ENCODE results near the gene MCRIP1.
A peak's percentile ranks its signal among the peaks of the same experiment; 100 is the strongest.

Gene MCRIP1

GRCh38 chr17:81833160-81833920, at the start of gene MCRIP1:
Gene MCRIP1, minus strand, starts transcription at chr17:81833291. Its CDS starts 8,785 bp downstream, at chr17:81824506.
- no peak for TF ChIP-seq CTCF (IDR thresholded peaks at IDR 0.05; ENCODE audit: extremely low read depth, missing control alignments)
- DNase-seq (ENCODE audit: low spot score), result peak; percentile 100

DNA sequence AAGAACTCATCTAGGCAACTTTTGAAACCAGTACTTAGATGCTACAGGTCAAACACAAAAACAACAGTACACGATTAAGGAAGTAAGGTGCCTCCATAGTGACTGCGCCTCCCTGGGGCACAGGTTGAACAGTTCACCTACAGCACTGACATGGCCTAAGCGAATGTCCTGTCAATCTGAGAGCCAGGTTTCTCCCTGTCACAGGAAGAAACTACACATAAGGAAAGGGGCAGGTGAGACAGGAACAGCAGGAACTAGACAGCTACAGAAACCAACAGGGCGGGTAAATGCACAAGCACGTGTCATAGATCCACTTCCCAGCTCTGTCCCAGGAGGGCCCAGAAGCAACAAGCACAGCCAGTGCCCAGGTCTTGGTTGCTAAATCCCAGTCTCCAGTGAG, 46.0 kb upstream of the MCRIP1 start:
- no peak for TF ChIP-seq CTCF (IDR thresholded peaks at IDR 0.05; ENCODE audit: extremely low read depth, missing control alignments)
- no peak for DNase-seq (ENCODE audit: low spot score)

- no peak for TF ChIP-seq CTCF (IDR thresholded peaks at IDR 0.05; ENCODE audit: extremely low read depth, missing control alignments)
- DNase-seq (ENCODE audit: low spot score), result no peak
Measured at GRCh38 chr17:81878294-81878693, 45.2 kb upstream of the MCRIP1 start.

DNA sequence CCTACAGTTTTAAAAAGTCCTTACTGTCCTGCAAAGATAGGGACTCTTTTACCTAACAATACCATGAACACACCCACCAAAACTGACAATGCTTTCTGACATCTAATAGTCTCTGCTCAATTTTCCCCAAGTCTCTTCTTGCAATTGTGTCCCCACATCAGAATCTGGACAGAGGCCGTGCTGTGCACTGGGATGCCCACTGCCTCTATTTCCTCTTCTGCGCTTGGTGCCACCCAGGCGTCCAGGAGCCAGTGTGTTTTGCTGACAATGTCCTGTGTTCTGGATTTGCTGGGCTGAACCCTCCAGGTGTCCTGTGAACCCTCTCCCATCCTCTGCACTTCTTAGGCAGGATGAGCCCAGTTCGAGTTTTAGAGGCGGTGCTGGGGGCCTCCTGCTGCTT, 44.5 kb upstream of the MCRIP1 start:
- DNase-seq (ENCODE audit: low spot score), result no peak
- TF ChIP-seq CTCF (IDR thresholded peaks at IDR 0.05; ENCODE audit: extremely low read depth, missing control alignments), result no peak

DNA sequence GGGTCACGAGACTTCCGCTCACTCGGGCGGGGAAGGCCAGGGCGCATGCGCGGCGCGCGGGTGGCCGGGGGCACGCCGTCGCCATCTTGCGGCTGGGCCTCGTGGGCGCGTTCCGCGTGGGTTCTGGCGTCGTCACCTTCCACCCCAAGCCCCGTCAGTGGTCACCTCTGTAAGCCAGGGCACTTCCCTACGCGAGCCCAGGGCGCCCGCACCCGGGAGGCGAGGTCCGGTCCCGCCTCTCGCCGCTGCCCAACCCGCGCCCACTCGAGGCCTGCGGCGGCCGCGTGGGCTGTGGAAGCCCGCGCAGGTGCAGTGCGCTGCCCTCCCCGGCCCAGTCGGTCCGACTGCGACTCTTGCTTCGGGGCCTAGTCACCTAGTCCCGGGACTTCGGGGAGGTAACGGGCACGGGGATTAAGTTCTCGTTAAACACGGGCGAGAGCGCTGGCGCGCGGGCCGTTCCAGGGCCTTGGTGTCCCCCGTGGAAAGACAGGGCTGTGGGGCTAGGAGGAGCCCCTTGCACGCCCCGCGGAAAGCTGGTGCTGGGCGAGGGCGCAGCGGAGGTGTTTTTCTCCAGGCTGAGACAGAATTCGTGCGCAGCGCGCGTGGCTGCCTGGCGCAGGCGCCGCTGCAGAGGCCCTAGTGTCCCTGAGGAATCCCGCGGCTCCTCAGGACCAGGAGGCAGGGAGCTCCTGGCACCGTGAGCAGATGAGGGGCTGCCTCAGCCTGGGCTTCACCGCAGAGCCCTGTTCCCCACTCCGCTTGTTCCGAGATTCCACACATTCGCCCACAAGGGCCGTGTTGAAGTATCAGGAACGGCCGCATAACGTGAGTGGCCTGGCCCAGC, 38.5 kb upstream of the MCRIP1 start:
- no peak for TF ChIP-seq CTCF (IDR thresholded peaks at IDR 0.05; ENCODE audit: extremely low read depth, missing control alignments)
- peak; percentile 100 for DNase-seq (ENCODE audit: low spot score)

- no peak for DNase-seq (ENCODE audit: low spot score)
- TF ChIP-seq CTCF (IDR thresholded peaks at IDR 0.05; ENCODE audit: extremely low read depth, missing control alignments), result no peak
Measured at GRCh38 chr17:81870981-81871386, 37.9 kb upstream of the MCRIP1 start, which contains the start of gene ARHGDIA. Gene ARHGDIA, minus strand, starts transcription at chr17:81871337. Its CDS starts 1,407 bp downstream, at chr17:81869930.

Data from GM20000 (cell line).